GM23338 (cell line): Measurements from ENCODE around the gene HIF3A. TPM values are rescaled to one million over a fixed set of nuclear protein-coding genes. Genes with fewer than 3 reads are reported as not detected.

ENCODE experiments used
- ATAC-seq: fragments of 200-7000 bp; cut with Tn5 transposase; 3 replicates; pipeline ENCODE4 v1.9.1; 2020
- DNase-seq: peaks from one replicate; pipeline ENCODE4 v3.0.0-alpha.2; 2015; ENCODE audit warnings: low spot score
- H2AFZ ChIP-seq: fragments of 200-600 bp; sonication (generic); 2 replicates; pipeline ENCODE4 v1.8.0; 2016; ENCODE audit warnings: antibody characterized with exemption, mild to moderate bottlenecking, moderate library complexity
- H3F3A ChIP-seq: fragments of 200-600 bp; sonication (generic); replicated peaks from 2 replicates; pipeline ENCODE4 v1.8.0; 2017; ENCODE audit warnings: antibody characterized with exemption, mixed run types, low read depth
- H3K27ac ChIP-seq: fragments of 200-600 bp; sonication (generic); 2 replicates; pipeline ENCODE4 v1.6.1; 2016; ENCODE audit warnings: low read depth
- H3K27me3 ChIP-seq: fragments of 200-600 bp; sonication (generic); 2 replicates; pipeline ENCODE4 v1.8.0; 2016; ENCODE audit warnings: mild to moderate bottlenecking, mixed run types, moderate library complexity; ENCODE audit not compliant: insufficient read depth
- H3K36me3 ChIP-seq: fragments of 200-600 bp; sonication (generic); 2 replicates; pipeline ENCODE4 v1.8.0; 2016; ENCODE audit warnings: mild to moderate bottlenecking; ENCODE audit not compliant: insufficient read depth
- H3K4me1 ChIP-seq: fragments of 200-600 bp; sonication (generic); 2 replicates; pipeline ENCODE4 v1.8.0; 2016; ENCODE audit warnings: mild to moderate bottlenecking, moderate library complexity; ENCODE audit not compliant: insufficient read depth
- H3K4me2 ChIP-seq: fragments of 200-600 bp; sonication (generic); 2 replicates; pipeline ENCODE4 v1.7.1; 2017; ENCODE audit warnings: mixed run types
- H3K4me3 ChIP-seq: fragments of 200-600 bp; sonication (generic); 2 replicates; pipeline ENCODE4 v1.6.1; 2016; ENCODE audit warnings: mixed run types
- H3K79me2 ChIP-seq: fragments of 200-600 bp; sonication (generic); replicated peaks from 2 replicates; pipeline ENCODE4 v1.8.0; 2017; ENCODE audit warnings: mild to moderate bottlenecking; ENCODE audit not compliant: insufficient read depth
- H3K9me2 ChIP-seq: fragments of 200-600 bp; sonication (generic); 2 replicates; pipeline ENCODE4 v1.8.0; 2017; ENCODE audit not compliant: insufficient read depth
- H4K20me1 ChIP-seq: fragments of 200-600 bp; sonication (generic); replicated peaks from 2 replicates; pipeline ENCODE4 v1.8.0; 2017; ENCODE audit warnings: mild to moderate bottlenecking; ENCODE audit not compliant: insufficient read depth
- H3K27ac Mint-ChIP-seq: 2 replicates; pipeline ENCODE4 v1.8.0; 2020; ENCODE audit warnings: inconsistent platforms, mild to moderate bottlenecking, moderate library complexity, mixed read lengths
- H3K27me3 Mint-ChIP-seq: 3 replicates; pipeline ENCODE4 v1.8.0; 2022; ENCODE audit warnings: low read depth, mild to moderate bottlenecking, moderate library complexity, mixed read lengths, inconsistent platforms; ENCODE audit not compliant: insufficient read depth, poor library complexity
- H3K36me3 Mint-ChIP-seq: 3 replicates; pipeline ENCODE4 v1.8.0; 2021; ENCODE audit warnings: low read depth, mild to moderate bottlenecking, inconsistent platforms, moderate library complexity, mixed read lengths
- H3K4me1 Mint-ChIP-seq: 3 replicates; pipeline ENCODE4 v1.8.0; 2020; ENCODE audit warnings: mild to moderate bottlenecking, inconsistent platforms, mixed read lengths
- H3K4me3 Mint-ChIP-seq: 3 replicates; pipeline ENCODE4 v1.8.0; 2021; ENCODE audit warnings: moderate library complexity, mild to moderate bottlenecking, inconsistent platforms, mixed read lengths
- H3K9me3 Mint-ChIP-seq: 3 replicates; pipeline ENCODE4 v1.8.0; 2020; ENCODE audit warnings: moderate library complexity, mild to moderate bottlenecking, inconsistent platforms, mixed read lengths
- CREB1 ChIP-seq: fragments of 250-450 bp; sonication (Bioruptor Pico); IDR thresholded peaks from 2 replicates; pipeline ENCODE4 v1.5.0; 2020; ENCODE audit warnings: low read depth, mild to moderate bottlenecking, moderate library complexity
- EZH2 ChIP-seq: fragments of 200-600 bp; sonication (generic); IDR thresholded peaks from one replicate; pipeline ENCODE4 v1.8.0; 2017; ENCODE audit warnings: antibody characterized with exemption, mild to moderate bottlenecking, low read depth; ENCODE audit not compliant: unreplicated experiment
- EZH2phosphoT487 ChIP-seq: fragments of 200-600 bp; sonication (generic); IDR thresholded peaks from one replicate; pipeline ENCODE4 v1.8.1; 2018; ENCODE audit warnings: antibody characterized with exemption; ENCODE audit not compliant: unreplicated experiment
- JUNB ChIP-seq: IDR thresholded peaks from one replicate; pipeline ENCODE4 v1.6.1; 2016; ENCODE audit warnings: antibody characterized with exemption; ENCODE audit not compliant: unreplicated experiment
- NANOG ChIP-seq: IDR thresholded peaks from 2 replicates; pipeline ENCODE4 v1.6.1; 2016; ENCODE audit warnings: antibody characterized with exemption, borderline replicate concordance
- POLR2AphosphoS5 ChIP-seq: IDR thresholded peaks from 2 replicates; pipeline ENCODE4 v1.6.1; 2016; ENCODE audit warnings: antibody characterized with exemption, low read depth
- STAT1 ChIP-seq: IDR thresholded peaks from one replicate; pipeline ENCODE4 v1.6.1; 2016; ENCODE audit warnings: antibody characterized with exemption; ENCODE audit not compliant: unreplicated experiment
- ZNF114 ChIP-seq: fragments of 250-450 bp; sonication (Bioruptor Pico); IDR thresholded peaks from 2 replicates; pipeline ENCODE4 v1.5.0; 2020; ENCODE audit warnings: mild to moderate bottlenecking, moderate library complexity
- ZNF331 ChIP-seq: fragments of 250-450 bp; sonication (Bioruptor Pico); IDR thresholded peaks from 2 replicates; pipeline ENCODE4 v1.5.0; 2020; ENCODE audit warnings: low read depth, mild to moderate bottlenecking, moderate library complexity
- ZNF462 ChIP-seq: fragments of 250-450 bp; sonication (Bioruptor Pico); IDR thresholded peaks from 2 replicates; pipeline ENCODE4 v1.5.0; 2020; ENCODE audit warnings: mild to moderate bottlenecking, moderate library complexity
- polyA plus RNA-seq: library from polyadenylated mRNA; unstranded; fragments of >200 nt; fragmentation: Nextera tagmentation; extraction: Ambion mirVana; gene quantifications from 2 replicates; pipeline ENCODE4 v1.2.1, GENCODE V29; 2016
- total RNA-seq: library from RNA; depleted of rRNA; stranded (reverse); fragments of >200 nt; shearing (Covaris generic); gene quantifications from 2 replicates; pipeline ENCODE4 v1.2.3, GENCODE V29; 2014
- TF ChIP-seq, protein P1 (sequence below): IDR thresholded peaks from 2 replicates; pipeline ENCODE4 v1.6.1; 2016; ENCODE audit warnings: antibody characterized with exemption
- TF ChIP-seq, protein P2 (sequence below): IDR thresholded peaks from one replicate; pipeline ENCODE4 v1.6.1; 2018; ENCODE audit warnings: antibody characterized with exemption; ENCODE audit not compliant: unreplicated experiment

Gene HIF3A
- total and polyA plus RNA-seq, 2 experiments from 2014 or later: 20.4 to 70.5 TPM

DNA sequence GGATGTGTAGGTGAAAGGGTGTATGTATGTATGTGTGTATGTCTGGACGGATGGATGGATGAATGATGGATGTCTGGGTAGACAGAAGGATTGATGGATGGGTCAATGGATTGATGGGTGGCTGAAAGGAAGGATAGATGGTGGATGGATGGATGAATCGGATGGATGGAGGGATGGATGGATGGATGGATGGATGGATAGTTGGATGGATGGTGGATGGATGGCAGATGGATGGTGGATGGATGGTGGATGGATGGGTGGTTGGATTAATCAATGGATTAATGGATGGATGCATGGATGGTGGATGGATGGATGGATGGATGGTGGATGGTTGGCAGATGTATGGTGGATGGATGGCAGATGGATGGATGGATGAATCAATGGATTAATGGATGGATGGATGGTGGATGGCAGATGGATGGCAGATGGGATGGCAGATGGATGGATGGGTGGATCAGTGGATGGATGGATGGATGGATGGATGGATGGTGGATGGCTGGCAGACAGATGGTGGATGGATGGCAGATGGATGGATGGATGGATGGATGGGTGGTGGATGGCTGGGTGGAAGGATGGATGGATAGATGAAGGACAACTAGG is 33.6 kb downstream of the HIF3A start:
- H3F3A ChIP-seq: no peaks in the 10 kb centered on the region
- Mint-ChIP-seq H3K27ac (no peak overlapping the region), H3K4me1 (no peaks in the 10 kb centered on the region), H3K9me3 (peaks cover 32% of the 10 kb centered on the region), H3K36me3 (peaks cover 55% of the 10 kb centered on the region), H3K27me3 (peaks cover 4% of the 10 kb centered on the region), H3K4me3 (no peak overlapping the region)
- DNase-seq (no peak), ATAC-seq (no peak)
- H3K79me2 ChIP-seq: no peaks in the 10 kb centered on the region
- TF ChIP-seq STAT1 (no peak), CREB1 (CRISPR knock-in tag) (no peak), ZNF462 (CRISPR knock-in tag) (no peak), ZNF114 (CRISPR knock-in tag) (no peak), JUNB (no peak), NANOG (no peak), ZNF331 (CRISPR knock-in tag) (no peak), EZH2 (no peak), POLR2AphosphoS5 (no peak), EZH2phosphoT487 (no peak)
- TF ChIP-seq, protein P1, sequence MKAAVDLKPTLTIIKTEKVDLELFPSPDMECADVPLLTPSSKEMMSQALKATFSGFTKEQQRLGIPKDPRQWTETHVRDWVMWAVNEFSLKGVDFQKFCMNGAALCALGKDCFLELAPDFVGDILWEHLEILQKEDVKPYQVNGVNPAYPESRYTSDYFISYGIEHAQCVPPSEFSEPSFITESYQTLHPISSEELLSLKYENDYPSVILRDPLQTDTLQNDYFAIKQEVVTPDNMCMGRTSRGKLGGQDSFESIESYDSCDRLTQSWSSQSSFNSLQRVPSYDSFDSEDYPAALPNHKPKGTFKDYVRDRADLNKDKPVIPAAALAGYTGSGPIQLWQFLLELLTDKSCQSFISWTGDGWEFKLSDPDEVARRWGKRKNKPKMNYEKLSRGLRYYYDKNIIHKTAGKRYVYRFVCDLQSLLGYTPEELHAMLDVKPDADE: no peak
- TF ChIP-seq, protein P2, sequence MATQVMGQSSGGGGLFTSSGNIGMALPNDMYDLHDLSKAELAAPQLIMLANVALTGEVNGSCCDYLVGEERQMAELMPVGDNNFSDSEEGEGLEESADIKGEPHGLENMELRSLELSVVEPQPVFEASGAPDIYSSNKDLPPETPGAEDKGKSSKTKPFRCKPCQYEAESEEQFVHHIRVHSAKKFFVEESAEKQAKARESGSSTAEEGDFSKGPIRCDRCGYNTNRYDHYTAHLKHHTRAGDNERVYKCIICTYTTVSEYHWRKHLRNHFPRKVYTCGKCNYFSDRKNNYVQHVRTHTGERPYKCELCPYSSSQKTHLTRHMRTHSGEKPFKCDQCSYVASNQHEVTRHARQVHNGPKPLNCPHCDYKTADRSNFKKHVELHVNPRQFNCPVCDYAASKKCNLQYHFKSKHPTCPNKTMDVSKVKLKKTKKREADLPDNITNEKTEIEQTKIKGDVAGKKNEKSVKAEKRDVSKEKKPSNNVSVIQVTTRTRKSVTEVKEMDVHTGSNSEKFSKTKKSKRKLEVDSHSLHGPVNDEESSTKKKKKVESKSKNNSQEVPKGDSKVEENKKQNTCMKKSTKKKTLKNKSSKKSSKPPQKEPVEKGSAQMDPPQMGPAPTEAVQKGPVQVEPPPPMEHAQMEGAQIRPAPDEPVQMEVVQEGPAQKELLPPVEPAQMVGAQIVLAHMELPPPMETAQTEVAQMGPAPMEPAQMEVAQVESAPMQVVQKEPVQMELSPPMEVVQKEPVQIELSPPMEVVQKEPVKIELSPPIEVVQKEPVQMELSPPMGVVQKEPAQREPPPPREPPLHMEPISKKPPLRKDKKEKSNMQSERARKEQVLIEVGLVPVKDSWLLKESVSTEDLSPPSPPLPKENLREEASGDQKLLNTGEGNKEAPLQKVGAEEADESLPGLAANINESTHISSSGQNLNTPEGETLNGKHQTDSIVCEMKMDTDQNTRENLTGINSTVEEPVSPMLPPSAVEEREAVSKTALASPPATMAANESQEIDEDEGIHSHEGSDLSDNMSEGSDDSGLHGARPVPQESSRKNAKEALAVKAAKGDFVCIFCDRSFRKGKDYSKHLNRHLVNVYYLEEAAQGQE: no peak
- no peak overlapping the region for H3K27ac ChIP-seq
- H3K4me1 ChIP-seq: no peaks in the 10 kb centered on the region
- H3K4me2 ChIP-seq: no peak overlapping the region
- no peak overlapping the region for H2AFZ ChIP-seq
- H3K36me3 ChIP-seq: peaks cover 32% of the 10 kb centered on the region
- H4K20me1 ChIP-seq: no peaks in the 10 kb centered on the region
- no peaks in the 10 kb centered on the region for H3K27me3 ChIP-seq
- H3K9me2 ChIP-seq: peaks cover 12% of the 10 kb centered on the region; the same call in 1 of the 2 replicates
- H3K4me3 ChIP-seq: no peak overlapping the region
